Measurements from ENCODE around the gene PSMA7. TPM values are rescaled to one million over a fixed set of nuclear protein-coding genes. Genes with fewer than 3 reads are reported as not detected.

Gene PSMA7
- total and polyA plus RNA-seq, 2 of the 8 experiments (the other 6 are each of a cell fraction or from before 2014, with no cell fraction given) = 361 to 648 TPM

GRCh38 chr20:62159839-62160238, 16.6 kb upstream of the PSMA7 start:
- Histone ChIP-seq H4K91ac (replicated peaks; ENCODE audit: insufficient read length, low read length) (no peak overlapping the region), H2BK20ac (ENCODE audit: low read length) (no peak overlapping the region), H3K27me3 (replicated peaks in 1 of 4; ENCODE audit: control insufficient read depth in 3 of 4, extremely low read depth in 1 of 4, insufficient read depth in 3 of 4, low read length in 3 of 4) (no peaks in the 10 kb centered on the region), H3K27ac (ENCODE audit: low read depth, low read length) (no peak overlapping the region), H2AFZ (ENCODE audit: low read length) (no peak overlapping the region), H2BK15ac (ENCODE audit: low read length) (no peak overlapping the region), H3K9me3 (ENCODE audit: insufficient read depth in 2 of 2, low read depth in 1 of 2, low read length in 1 of 2) (no peaks in the 10 kb centered on the region), H4K5ac (ENCODE audit: insufficient read length, low read depth, low read length) (no peak overlapping the region), H3K23ac (ENCODE audit: insufficient read length) (no peak overlapping the region), H3K79me2 (ENCODE audit: control insufficient read depth in 1 of 2, insufficient read depth in 2 of 2, low read length in 2 of 2) (peaks cover 5 to 50% of the 10 kb centered on the region in 2 experiments; a peak in 3 of 4 replicates), H4K20me1 (replicated peaks in 1 of 2; ENCODE audit: control insufficient read depth in 1 of 2, insufficient read depth in 2 of 2, low read length in 2 of 2) (peaks cover 19 to 54% of the 10 kb centered on the region in 2 experiments), H2BK5ac (ENCODE audit: low read depth, low read length) (peak overlapping the region; percentile 40; the same call in 1 of the 2 replicates), H3K56ac (replicated peaks; ENCODE audit: insufficient read length, low read depth, low read length) (no peak overlapping the region), H3K79me1 (ENCODE audit: low read depth, low read length) (peaks cover 15% of the 10 kb centered on the region), H2AK5ac (ENCODE audit: low read depth, low read length) (no peak overlapping the region), H3K9ac (replicated peaks in 1 of 4; ENCODE audit: extremely low read depth in 1 of 4, low read depth in 3 of 4, low read length in 3 of 4) (no peak overlapping the region), H2BK120ac (replicated peaks; ENCODE audit: low read depth, low read length) (no peak overlapping the region), H3K14ac (ENCODE audit: insufficient read length) (no peak overlapping the region), H3K36me3 (ENCODE audit: control insufficient read depth in 2 of 4, insufficient read depth in 4 of 4, low read length in 3 of 4) (peaks cover 11 to 33% (median 22%) of the 10 kb centered on the region in 4 experiments), H3K4ac (replicated peaks; ENCODE audit: insufficient read length, low read depth, low read length) (no peak overlapping the region), H3K23me2 (ENCODE audit: low read depth, low read length) (no peaks in the 10 kb centered on the region), H4K8ac (ENCODE audit: extremely low read depth, insufficient read depth, low read length) (no peak overlapping the region), H2BK12ac (ENCODE audit: low read depth, low read length) (no peak overlapping the region), H3K4me2 (ENCODE audit: insufficient read depth in 1 of 2, low read depth in 2 of 2, low read length in 2 of 2) (no peak overlapping the region), H3K4me3 (ENCODE audit: extremely low read depth in 1 of 4, insufficient read depth in 2 of 4, low read depth in 3 of 4, low read length in 4 of 4) (no peak overlapping the region), H3K18ac (ENCODE audit: extremely low read depth, low read length) (no peak overlapping the region), H3K4me1 (replicated peaks in 1 of 4; ENCODE audit: control insufficient read depth in 3 of 4, insufficient read depth in 4 of 4, low read length in 3 of 4) (peaks cover 0 to 16% (median 8%) of the 10 kb centered on the region in 4 experiments; a peak in 6 of 7 replicates)
- DNase-seq (ENCODE audit: low read depth in 1 of 2, low spot score in 2 of 2) = no peak
- 92% methylated on average over 13 of the region's 14 CpGs; no CpG with 5 or more reads in 1 of the 2 experiments for WGBS, 2 experiments (ENCODE audit: extremely low coverage in 1 of 2, insufficient coverage in 1 of 2, insufficient read length in 1 of 2, insufficient replicate concordance in 2 of 2, low coverage in 1 of 2, low lambda C conversion rate in 2 of 2, missing lambda C conversion rate in 1 of 2)
- ChIA-PET CTCF (ENCODE audit: partially characterized antibody) (no interaction called here), POLR2A (ENCODE audit: partially characterized antibody) (interaction anchor here (1.9 kb wide), 1 partner anchor 12 kb away, joined by 5 read pairs; no protein-coding TSS in a partner anchor)
- no peak for FAIRE-seq
- TF ChIP-seq SRF (IDR thresholded peaks at IDR 0.05; ENCODE audit: low read depth, low read length) (no peak), CHD1 (IDR thresholded peaks at IDR 0.05; ENCODE audit: low read depth, low read length) (no peak), CBX5 (IDR thresholded peaks at IDR 0.05; ENCODE audit: low read depth, low read length) (no peak), PHF8 (conservative IDR thresholded peaks at IDR 0.05; ENCODE audit: low read depth, low read length) (no peak), SIN3A (conservative IDR thresholded peaks at IDR 0.05 in 1 of 2, IDR thresholded peaks at IDR 0.05 in 1 of 2; ENCODE audit: low read depth in 1 of 2, low read length in 2 of 2) (no peak), ZNF274 (IDR thresholded peaks at IDR 0.05; ENCODE audit: borderline replicate concordance, extremely low read depth, low read length) (no peak), RBBP5 (IDR thresholded peaks at IDR 0.05; ENCODE audit: borderline replicate concordance, low read depth, low read length) (no peak), EP300 (IDR thresholded peaks at IDR 0.05; ENCODE audit: borderline replicate concordance in 1 of 2, low read depth in 2 of 2, low read length in 2 of 2) (no peak), RNF2 (IDR thresholded peaks at IDR 0.05; ENCODE audit: borderline replicate concordance, low read depth, low read length, missing control alignments, poor library complexity, severe bottlenecking) (no peak), SP1 (IDR thresholded peaks at IDR 0.05; ENCODE audit: low read depth, low read length) (no peak)
- TF ChIP-seq, protein P1, sequence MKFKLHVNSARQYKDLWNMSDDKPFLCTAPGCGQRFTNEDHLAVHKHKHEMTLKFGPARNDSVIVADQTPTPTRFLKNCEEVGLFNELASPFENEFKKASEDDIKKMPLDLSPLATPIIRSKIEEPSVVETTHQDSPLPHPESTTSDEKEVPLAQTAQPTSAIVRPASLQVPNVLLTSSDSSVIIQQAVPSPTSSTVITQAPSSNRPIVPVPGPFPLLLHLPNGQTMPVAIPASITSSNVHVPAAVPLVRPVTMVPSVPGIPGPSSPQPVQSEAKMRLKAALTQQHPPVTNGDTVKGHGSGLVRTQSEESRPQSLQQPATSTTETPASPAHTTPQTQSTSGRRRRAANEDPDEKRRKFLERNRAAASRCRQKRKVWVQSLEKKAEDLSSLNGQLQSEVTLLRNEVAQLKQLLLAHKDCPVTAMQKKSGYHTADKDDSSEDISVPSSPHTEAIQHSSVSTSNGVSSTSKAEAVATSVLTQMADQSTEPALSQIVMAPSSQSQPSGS (IDR thresholded peaks at IDR 0.05; ENCODE audit: low read length) = no peak
